PFSK-1 (cell line): ENCODE results near the gene SLC51A.

Experiments used
- POLR2AphosphoS5 ChIP-seq: IDR thresholded peaks from 2 replicates; pipeline ENCODE4 v1.6.1; 2012; ENCODE audit warnings: low read depth, mild to moderate bottlenecking, control low read depth, low read length, moderate library complexity
- REST ChIP-seq, 2 experiments: IDR thresholded peaks; 2 replicates each; pipeline versions ENCODE4 v1.6.1 to v1.8.0; 2011 to 2012; ENCODE audit warnings: low read depth in 2 of 2, low read length in 2 of 2, control low read depth in 1 of 2, inconsistent platforms in 1 of 2, mild to moderate bottlenecking in 1 of 2, moderate library complexity in 1 of 2; ENCODE audit not compliant: insufficient read depth in 1 of 2
- SIN3A ChIP-seq: IDR thresholded peaks from 2 replicates; pipeline ENCODE4 v1.6.1; 2012; ENCODE audit warnings: mild to moderate bottlenecking, low read length, moderate library complexity, borderline replicate concordance; ENCODE audit not compliant: insufficient read depth

- TF ChIP-seq SIN3A (no peak), POLR2AphosphoS5 (no peak), REST (IDR thresholded peaks at IDR 0.05; ENCODE audit: insufficient read depth in 1 of 2, low read depth in 2 of 2, low read length in 2 of 2) (no peak)
These were observed 20.6 kb upstream of the SLC51A start for GRCh38 chr3:196195664-196196265.
